HG02938 (cell line): ENCODE data around the gene KRTAP1-1.
"Not testable (repeated sequence)": the region's sequence is repeated elsewhere in the genome, so short reads cannot be mapped to it uniquely, and the experiment has no call there.

Source experiments
- ATAC-seq: cut with Tn5 transposase; IDR thresholded peaks from one replicate; pipeline ENCODE4 v1.9.1; 2021; ENCODE audit warnings: mild to moderate bottlenecking, moderate library complexity; ENCODE audit not compliant: unreplicated experiment

Gene KRTAP1-1, protein sequence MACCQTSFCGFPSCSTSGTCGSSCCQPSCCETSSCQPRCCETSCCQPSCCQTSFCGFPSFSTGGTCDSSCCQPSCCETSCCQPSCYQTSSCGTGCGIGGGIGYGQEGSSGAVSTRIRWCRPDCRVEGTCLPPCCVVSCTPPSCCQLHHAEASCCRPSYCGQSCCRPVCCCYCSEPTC

DNA sequence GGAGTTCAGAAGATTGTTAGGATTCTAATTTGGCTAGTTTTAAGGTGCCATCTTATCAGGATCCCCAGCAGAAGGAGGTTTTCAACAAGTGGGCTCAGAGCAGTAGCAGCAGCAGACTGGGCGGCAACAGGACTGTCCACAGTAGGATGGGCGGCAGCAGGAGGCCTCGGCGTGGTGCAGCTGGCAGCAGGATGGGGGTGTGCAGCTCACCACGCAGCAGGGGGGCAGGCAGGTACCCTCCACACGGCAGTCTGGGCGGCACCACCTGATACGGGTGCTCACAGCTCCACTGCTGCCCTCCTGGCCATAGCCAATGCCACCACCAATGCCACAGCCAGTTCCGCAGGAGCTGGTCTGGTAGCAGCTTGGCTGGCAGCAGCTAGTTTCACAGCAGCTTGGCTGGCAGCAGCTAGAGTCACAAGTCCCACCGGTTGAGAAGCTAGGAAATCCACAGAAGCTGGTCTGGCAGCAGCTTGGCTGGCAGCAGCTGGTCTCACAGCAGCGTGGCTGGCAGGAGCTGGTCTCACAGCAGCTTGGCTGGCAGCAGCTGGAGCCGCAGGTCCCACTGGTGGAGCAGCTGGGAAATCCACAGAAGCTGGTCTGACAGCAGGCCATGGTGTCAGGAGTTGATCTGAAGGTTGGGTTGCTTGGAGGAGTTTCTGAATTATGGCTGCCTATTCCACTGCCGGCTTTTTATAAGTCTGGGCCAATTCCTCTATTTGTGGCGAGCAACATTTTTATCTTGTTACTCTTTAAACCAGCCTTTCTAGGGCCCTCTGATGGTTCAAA, at the start of gene KRTAP1-1:
TSS of gene KRTAP1-1 (minus strand) at position 668 of the 789 bp plus-strand sequence. CDS start at position 615, 53 bp downstream.
- ATAC-seq: not testable (repeated sequence)

DNA sequence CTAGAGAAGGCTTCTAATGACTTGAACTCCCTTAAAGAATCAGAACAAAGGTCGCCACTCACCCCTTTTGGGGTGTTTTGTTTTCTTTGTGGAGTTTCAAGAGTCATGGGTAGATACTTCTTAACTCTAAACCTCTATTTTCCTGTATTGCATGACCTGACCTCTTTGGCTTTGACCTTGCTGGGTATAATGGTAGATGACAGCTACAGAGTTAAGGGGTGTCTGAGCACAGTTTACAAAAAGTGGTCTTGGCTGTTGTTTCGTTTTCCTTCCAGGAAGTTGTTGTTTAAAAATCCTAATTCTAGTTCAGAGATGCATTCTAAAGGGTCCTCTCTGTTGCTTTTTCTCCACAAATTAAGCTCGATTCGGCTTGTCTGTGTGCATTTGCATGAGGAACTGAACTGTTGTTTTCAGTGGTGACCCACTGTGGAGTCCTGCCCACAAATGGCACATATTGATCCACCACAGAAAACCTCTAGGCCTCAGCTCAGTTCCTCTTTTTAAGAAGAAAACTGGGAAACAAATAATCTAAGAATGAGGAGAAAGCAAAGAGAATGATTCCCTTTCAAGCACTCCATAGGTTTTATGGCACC, 47.6 kb upstream of the KRTAP1-1 start:
- not testable (repeated sequence) for ATAC-seq

DNA sequence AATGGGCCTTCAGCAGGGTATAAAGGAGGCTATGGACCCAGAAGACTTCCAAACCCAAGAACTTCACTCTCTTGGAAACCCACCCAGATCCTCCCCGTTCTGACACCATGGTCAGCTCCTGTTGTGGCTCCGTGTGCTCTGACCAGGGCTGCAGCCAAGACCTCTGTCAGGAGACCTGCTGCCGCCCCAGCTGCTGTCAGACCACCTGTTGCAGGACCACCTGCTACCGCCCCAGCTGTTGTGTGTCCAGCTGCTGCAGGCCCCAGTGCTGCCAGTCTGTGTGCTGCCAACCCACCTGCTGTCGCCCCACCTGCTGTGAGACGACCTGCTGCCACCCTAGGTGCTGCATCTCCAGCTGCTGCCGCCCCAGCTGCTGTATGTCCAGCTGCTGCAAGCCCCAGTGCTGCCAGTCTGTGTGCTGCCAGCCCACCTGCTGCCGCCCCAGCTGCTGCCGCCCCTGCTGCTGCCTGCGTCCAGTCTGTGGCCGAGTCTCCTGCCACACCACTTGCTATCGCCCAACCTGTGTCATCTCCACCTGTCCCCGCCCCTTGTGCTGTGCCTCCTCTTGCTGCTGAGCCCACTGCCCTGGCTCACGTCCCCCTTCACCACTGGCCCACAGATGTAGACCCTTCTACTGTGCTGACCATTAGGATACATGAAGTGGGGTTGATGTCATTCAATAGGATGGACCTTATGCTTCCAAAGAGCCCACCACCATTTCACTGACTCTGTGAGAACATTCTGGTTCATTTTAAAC, 43.0 kb upstream of the KRTAP1-1 start, which contains the start of gene KRTAP4-7:
TSS of gene KRTAP4-7 (plus strand) at position 51 of the 757 bp plus-strand sequence. CDS start at position 108, 57 bp downstream.
- not testable (repeated sequence) for ATAC-seq

DNA sequence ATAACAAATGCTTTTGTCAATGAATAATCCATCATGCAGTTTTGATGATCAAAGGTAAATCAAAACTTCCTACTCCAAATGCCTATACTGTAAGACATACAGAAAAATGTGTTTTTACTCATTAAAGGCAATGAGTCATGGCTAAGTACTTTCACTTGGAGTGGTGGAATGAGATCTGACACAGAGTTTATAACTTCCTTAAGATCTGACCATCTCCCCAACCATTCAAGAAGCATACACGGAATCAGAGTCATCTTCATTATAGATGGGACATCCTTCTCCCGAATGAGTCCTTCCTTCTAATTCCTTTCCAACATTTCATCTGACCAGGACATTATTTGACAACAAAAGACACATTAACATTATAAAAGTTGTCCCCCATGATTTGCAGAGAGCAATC, 42.2 kb upstream of the KRTAP1-1 start:
- ATAC-seq: not testable (repeated sequence)

DNA sequence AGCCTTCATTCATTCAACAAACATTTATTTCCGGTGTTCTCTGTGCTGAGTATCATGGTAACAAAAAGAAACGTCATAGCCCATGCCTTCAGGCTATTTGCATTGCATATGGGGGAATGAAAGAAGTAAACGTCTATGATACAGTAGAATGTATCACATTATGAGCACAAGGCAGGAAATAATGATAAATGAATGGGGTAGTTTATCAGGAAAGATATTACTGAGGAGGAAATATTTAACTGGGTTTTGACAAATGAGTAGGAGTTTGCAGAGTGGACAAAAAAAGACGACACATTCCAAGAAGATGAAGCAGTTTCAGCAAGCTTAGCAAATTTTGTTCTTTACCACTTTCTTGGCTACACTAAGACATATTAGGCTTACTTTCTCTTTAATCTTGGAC, 41.4 kb upstream of the KRTAP1-1 start:
- no peak for ATAC-seq

DNA sequence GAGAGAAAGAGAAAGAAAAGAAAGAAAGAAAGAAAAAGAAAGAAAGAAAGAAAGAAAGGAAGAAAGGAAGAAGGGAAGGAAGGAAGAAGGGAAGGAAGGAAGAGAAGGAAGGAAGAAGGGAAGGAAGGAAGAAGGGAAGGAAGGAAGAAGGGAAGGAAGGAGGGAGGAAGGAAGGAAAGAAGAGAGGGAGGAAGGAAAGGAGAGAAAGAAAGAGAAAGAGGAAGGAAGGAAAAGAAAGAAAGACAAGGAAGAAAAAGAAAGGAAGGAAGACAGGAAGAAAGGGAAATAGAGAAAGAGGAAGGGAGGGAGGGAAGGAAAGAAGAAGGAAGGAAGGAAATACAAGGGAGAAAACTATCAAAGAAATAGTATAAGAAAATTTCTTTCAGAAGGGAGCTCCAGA, 35.5 kb upstream of the KRTAP1-1 start:
- no peak for ATAC-seq

DNA sequence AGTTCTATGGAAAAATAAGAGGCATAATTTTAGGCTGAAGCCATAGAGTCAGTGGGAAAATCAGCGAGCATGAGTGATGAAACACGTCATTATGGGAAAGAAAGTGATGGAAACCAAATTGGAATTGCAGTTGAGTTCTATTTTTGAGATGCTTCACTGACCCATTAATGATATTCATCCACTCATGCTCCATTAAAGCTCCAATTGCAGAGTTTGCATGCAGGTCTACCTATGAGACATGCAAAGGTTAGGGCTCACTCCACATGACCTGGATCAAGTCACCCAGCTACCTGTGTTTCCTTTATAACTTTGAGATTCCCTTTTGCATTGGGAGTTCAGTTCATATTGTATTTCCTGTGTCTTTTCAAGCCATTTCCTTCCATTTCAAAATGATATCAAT, 32.4 kb upstream of the KRTAP1-1 start:
- no peak for ATAC-seq

DNA sequence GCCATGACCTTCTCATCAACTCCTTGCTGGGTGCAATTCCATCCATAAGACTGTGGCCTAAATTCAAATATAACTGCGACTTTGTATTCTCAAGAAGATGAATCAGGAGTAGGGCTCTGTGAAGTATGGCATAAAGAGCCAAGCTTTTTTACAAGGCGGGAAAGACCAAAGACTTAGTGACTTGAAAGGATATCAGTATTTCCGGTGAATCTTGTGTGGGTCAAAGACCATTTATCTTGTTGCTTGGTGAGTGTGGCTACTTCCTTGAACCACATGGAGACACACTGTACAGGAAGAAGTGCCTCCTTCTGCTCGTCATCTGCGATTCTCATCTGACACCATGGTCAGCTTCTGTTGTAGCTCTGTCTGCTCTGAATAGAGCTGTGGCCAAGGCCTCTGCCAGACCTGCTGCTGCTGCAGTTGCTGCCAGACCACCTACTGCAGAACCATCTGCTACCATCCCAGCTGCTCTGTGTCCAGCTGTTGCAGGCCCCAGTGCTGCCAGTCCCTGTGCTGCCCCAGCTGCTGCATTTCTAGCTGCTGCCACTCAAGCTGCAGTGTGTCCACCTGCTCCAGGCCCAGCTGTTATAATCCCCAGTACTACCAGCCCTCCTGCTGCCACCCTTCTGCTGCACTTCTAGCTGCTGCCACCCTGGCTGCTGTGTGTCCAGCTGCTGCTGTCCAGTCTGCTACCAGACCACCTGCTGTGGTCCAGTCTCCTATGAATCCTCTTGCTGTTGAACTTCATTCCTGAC, 30.5 kb upstream of the KRTAP1-1 start:
- no peak for ATAC-seq

DNA sequence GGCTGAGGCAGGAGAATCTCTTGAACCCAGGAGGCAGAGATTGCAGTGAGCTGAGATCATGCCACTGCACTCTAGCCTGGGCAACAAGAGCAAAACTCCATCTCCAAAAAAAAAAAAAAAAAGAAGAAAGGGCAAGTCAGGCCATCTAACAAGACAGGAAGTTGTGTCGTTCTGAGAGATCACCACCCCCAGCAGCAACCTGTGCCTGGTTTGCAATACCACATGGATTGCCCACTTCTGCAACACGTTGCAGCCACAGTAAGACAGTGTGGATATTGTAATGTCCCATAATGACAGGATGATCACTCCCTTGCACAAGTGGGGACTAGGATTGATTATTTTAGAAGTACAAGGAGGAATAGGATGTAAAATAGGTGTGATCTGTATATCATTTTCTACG, 27.8 kb upstream of the KRTAP1-1 start:
- no peak for ATAC-seq

DNA sequence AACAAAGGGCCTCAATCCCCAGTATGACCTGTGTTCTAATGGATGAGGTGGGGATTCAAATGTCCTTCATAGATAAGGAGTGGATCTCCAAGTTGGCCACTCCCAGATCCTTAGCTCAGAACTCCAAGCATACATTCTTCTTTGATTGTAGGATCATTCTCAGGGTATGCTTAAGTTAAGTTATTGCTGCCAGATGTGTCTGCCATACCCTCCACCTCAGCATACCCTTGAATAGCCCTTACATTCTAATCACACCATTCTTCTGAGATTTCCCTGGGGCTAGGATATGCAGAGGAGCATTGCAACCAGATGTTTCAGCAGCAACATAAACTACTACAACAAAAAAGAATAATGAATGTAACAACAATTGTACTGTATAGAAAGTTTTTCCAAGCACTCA, 26.0 kb upstream of the KRTAP1-1 start:
- ATAC-seq: no peak

DNA sequence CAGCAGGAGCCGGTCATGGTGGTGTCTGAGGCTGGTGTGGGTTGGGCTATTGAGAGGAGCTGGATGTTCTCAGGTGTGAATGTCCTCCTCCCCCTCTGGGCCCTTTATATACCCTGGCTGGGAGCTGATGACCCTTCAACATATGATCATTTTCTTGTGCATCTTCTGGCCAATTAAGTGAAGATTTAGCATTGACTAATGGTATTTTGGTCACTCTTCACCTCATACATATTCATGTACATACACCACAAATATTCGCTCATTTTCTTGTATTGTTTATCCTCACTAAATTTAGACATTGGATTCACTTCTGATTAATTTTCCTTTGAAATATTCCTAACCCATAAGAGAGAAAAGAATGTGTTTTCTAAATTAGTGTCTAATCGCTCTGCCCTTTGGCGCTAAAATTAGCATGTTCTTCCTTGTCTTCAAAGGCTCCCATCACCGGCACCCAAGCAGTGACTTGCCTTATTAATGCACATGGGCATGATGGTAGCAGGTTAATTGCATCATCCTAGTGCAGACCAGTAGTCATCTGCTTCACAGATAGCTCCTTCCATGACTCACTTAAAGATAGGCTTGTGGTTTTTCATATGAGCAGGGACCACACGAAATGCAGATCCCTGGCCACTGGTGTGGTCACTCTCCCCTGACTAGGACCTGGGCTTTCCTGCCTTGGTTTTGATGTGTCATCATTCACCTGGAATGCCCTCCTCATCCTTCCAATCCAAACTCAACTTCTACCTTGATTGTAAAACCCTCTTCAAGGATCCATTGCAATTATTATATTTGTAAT, 24.8 kb upstream of the KRTAP1-1 start, which contains the start of gene KRTAP2-4:
TSS of gene KRTAP2-4 (minus strand) at position 51 of the 796 bp plus-strand sequence. CDS start at position 17, 34 bp downstream.
- no peak for ATAC-seq

DNA sequence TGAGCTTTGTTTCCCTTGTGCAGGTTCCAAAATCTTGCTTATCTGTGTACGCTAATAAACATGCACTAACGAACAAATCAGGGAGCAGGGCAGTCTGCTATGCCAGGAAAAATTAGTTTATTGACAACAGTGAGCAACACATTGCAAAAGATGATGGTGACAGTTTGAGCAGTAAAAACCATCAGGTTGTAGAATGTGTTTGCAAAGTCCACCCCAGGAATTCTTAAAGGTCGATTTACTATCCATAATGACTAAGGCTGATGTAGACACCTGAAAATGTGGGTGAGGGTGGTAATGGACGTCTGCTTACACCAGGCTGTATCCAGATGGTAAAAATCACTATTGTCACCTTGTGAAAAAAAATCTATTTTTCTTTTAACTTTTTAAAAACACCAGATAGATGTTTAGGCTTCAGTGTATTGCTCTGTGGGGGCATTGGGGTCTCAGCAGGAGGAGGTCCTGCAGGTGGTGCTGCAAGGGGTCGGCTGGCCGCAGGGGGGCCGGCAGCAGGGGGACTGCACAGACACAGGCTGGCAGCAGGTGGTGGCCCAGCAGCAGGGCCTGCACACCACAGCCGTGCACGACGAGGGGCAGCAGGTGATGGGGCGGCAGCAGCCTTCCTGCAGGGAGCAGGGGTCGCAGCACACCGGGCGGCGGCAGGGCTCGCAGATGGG, 23.9 kb upstream of the KRTAP1-1 start:
- ATAC-seq: not testable (repeated sequence)

DNA sequence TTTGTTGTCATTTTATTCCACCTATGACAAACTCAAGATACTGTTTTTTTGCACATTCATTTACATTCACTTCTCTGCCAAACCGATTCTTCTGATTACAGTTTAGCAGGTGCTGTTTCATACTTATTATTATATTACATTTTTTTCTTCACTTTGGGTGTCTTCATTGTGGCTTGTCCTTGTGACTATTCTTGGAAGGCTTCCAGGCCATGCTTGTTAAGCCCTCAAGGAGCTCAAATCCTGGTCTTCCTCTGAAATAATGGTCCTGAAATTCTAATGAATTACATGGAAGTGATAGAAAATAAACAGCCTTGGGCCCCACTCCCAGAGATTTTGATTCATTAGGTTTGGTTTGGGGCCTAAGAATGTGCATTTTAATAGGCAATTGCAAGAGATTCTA, 23.1 kb upstream of the KRTAP1-1 start:
- no peak for ATAC-seq

DNA sequence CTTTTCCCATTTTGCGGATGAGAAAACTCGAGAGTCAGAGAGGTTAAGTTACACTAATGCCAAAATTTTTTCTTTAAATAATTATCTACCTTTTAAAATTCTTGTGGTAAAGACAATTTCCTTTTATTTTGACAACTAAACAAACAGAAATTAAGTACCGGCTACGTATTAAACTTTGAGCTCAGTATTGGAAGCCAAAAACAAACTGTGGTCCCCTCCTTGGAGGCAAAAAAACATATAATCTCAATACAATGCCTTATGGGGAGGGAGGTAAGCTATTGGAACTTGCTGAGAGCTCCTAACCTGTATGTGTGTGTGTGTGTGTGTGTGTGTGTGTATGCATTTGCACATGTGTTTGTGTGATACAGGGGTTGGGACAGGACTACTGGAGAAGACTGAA, 22.2 kb upstream of the KRTAP1-1 start:
- no peak for ATAC-seq

DNA sequence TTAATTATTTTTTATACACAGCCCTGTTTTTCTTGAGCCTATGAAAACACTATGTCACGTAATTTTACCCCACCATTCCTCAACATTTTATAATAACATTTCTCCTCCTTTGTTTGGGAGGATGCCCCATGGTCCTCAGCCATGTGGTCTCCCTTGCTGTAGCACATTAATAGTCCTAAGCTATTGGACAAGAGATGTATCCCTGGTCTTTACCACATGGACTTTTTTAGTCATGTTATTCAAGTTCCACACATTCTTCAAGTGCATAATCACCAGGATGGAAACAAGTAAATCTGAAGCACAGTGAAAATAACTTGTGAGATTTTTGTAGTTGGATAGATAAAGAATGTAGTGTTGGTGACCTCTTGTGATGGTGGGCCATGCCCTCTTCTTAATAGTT, 20.7 kb upstream of the KRTAP1-1 start:
- no peak for ATAC-seq

DNA sequence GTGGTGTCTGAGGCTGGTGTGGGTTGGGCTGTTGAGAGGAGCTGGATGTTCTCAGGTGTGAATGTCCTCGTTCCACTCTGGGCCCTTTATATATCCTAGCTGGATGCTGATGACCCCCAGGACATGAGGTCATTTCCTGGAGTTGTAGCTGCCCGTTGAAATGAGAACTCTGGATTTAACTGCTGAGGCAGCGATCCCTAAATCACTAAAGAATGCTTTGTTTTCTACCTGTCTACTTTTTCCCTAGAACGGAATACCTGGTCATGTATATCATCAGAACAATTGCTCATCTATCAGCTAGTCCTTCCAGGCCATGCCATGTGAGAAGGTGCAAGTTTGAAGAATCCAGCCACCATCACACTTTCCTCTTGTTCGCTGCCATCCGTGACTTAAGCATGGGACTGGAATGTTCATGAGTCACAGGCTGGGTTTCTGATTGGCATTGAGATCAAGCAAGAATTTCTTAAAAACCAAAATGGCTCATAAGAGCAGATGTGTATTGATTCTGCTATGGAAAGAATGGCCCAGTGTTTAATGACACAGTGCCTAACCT, 18.9 kb upstream of the KRTAP1-1 start, which contains the start of gene KRTAP2-3:
TSS of gene KRTAP2-3 (minus strand) at position 63 of the 553 bp plus-strand sequence. CDS start 64 bp downstream, outside the sequence.
- no peak for ATAC-seq

DNA sequence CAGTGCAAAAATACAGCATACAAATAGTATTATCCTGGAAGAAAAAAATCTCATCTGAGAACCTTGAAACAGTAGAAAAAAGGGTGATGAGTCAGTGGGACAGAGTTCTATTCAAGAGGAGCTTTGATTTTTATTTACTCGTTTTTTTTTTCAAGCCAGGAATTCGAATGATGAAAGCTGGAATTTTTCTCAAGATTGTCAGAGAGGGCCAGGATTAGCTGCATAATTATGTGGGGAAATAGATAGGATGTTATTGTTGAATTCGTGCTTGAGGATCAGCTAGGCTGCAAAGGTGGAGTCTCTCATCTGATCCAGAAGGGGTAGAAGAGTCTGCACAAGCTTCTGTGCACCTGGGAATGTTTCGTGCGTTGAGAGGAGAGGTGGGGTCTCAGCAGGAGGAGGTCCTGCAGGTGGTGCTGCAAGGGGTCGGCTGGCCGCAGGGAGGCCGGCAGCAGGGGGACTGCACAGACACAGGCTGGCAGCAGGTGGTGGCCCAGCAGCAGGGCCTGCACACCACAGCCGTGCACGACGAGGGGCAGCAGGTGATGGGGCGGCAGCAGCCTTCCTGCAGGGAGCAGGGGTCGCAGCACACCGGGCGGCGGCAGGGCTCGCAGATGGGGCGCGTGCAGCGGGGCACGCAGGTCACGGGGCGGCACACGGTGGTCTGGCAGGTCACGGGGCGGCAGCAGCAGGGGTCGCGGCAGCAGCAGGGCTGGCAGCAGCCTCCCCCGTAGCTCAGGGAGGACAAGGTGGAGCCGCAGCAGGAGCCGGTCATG, 18.2 kb upstream of the KRTAP1-1 start:
- ATAC-seq: not testable (repeated sequence)

DNA sequence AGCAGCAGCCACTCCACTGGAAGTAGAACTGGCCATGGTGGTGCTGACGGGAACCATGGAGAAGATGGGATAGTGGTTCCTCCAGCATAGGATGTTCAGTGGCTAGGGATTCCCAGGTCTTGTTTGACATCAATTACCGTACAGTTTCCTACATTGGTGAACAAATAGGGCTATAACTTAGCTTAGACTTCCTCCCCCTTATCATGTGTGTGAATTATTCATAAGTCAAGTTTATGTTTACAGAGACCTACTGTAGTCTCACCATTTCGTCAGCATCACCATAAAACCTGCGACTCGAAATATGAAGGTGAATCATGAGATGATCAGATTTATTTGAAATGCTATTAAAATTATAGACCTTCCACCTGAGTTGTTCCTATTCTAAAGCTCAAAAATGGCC, 17.5 kb upstream of the KRTAP1-1 start:
- no peak for ATAC-seq
